Measurements from ENCODE around the gene LDLRAD4. TPM values are rescaled to one million over a fixed set of nuclear protein-coding genes. Genes with fewer than 3 reads are reported as not detected.
A peak's percentile ranks its signal among the peaks of the same experiment; 100 is the strongest.

The LDLRAD4 gene
- total and polyA plus RNA-seq, 12 donors = 3.9 to 64.5 (median 36.0) TPM

- intact Hi-C loops (cut with DNase I) = loop anchor here in 1 of 2 donors (5.0 kb wide), 1 partner anchor 34 kb away; no protein-coding TSS in a partner anchor
- Histone ChIP-seq H3K27me3 (no peaks in the 10 kb centered on the region), H3K4me3 (peak overlapping the region in 1 of 4 donors; percentile 8), H3K4me1 (replicated peaks in 1 of 2) (peaks cover 36 to 69% of the 10 kb centered on the region in 2 donors), H3K36me3 (replicated peaks in 1 of 2) (no peaks in the 10 kb centered on the region), H3K27ac (peak overlapping the region in 4 of 5 donors; percentile 31 to 90 (median 60)), H3K9me3 (replicated peaks in 1 of 3) (no peaks in the 10 kb centered on the region)
- 66 to 76% (median 70%) methylated on average over 12 to 13 of the region's 13 CpGs for WGBS, 4 donors
- peak in 3 of 7 donors; percentile 11 to 67 (median 41) for DNase-seq
- TF ChIP-seq POLR2A (IDR thresholded peaks at IDR 0.05) (no peak), CTCF (IDR thresholded peaks at IDR 0.05) (no peak)
These were observed 5.0 kb downstream of the LDLRAD4 start for GRCh38 chr18:13223311-13224143.

- TF ChIP-seq POLR2A (IDR thresholded peaks at IDR 0.05) (no peak), CTCF (IDR thresholded peaks at IDR 0.05) (no peak)
- no peak for DNase-seq
- H3K36me3 ChIP-seq (replicated peaks in 1 of 2) = no peaks in the 10 kb centered on the region
- intact Hi-C loops (cut with DNase I) = no loop called here
- H3K4me1 ChIP-seq (replicated peaks in 1 of 2) = peaks cover 29 to 68% of the 10 kb centered on the region in 2 donors
- H3K4me3 ChIP-seq = no peak overlapping the region
- no peaks in the 10 kb centered on the region for H3K9me3 ChIP-seq (replicated peaks in 1 of 3)
- WGBS, 4 donors = 77 to 95% (median 94%) methylated on average over 3 to 5 of the region's 5 CpGs
- H3K27me3 ChIP-seq = no peaks in the 10 kb centered on the region
- H3K27ac ChIP-seq = no peak overlapping the region
These were observed 6.7 kb downstream of the LDLRAD4 start for GRCh38 chr18:13225261-13225660.

- intact Hi-C loops (cut with DNase I) = no loop called here
- Histone ChIP-seq H3K4me1 (replicated peaks in 1 of 2) (peaks cover 19 to 55% of the 10 kb centered on the region in 2 donors), H3K27ac (peak overlapping the region in 1 of 5 donors; percentile 63), H3K36me3 (replicated peaks in 1 of 2) (no peaks in the 10 kb centered on the region), H3K27me3 (no peaks in the 10 kb centered on the region), H3K9me3 (replicated peaks in 1 of 3) (no peaks in the 10 kb centered on the region), H3K4me3 (no peak overlapping the region)
- no peak for DNase-seq
- 94 to 97% (median 96%) methylated on average over 5 of the region's 5 CpGs for WGBS, 4 donors
- TF ChIP-seq CTCF (IDR thresholded peaks at IDR 0.05) (no peak), POLR2A (IDR thresholded peaks at IDR 0.05) (no peak)
These were observed 8.1 kb downstream of the LDLRAD4 start for GRCh38 chr18:13226533-13227144.

DNA sequence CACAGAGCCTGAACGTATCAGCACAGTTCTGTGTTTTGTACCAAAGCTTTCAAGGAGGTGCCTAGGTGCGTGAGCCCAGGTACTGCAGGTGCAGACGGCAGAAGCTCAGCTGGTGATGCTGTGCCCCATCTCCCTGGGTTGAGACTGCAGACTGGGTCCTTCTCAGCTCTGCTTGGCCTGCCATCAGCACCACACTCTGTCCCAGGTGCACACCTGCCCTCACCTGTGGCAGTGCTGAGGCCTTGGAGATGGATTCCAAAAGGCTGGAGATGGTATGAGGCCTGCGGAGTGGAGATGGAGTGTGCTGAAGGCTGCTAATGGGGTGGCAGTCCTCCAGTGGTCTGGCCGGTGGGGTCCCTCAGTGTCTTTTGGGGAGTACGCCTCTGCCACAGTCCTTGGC is 9.3 kb downstream of the LDLRAD4 start:
- TF ChIP-seq POLR2A (IDR thresholded peaks at IDR 0.05) = no peak
- no peak for TF ChIP-seq CTCF (IDR thresholded peaks at IDR 0.05)
- Histone ChIP-seq H3K27ac (peak overlapping the region in 2 of 5 donors; percentile 63 to 71), H3K27me3 (no peaks in the 10 kb centered on the region), H3K36me3 (replicated peaks in 1 of 2) (no peaks in the 10 kb centered on the region), H3K4me3 (no peak overlapping the region), H3K4me1 (replicated peaks in 1 of 2) (peaks cover 8 to 42% of the 10 kb centered on the region in 2 donors), H3K9me3 (replicated peaks in 1 of 3) (no peaks in the 10 kb centered on the region)
- intact Hi-C loops (cut with DNase I) = no loop called here
- WGBS, 4 donors = 88 to 96% (median 93%) methylated on average over 3 to 6 of the region's 6 CpGs
- DNase-seq = no peak
